AG09309 (cell line): ENCODE measurements around the gene GMNN.

Source experiments
- DNase-seq: peaks from one replicate; pipeline ENCODE4 v3.0.0-alpha.2; 2010; ENCODE audit warnings: low read depth
- H3K4me3 ChIP-seq: 2 replicates; pipeline ENCODE4 v1.5.1; 2011; ENCODE audit warnings: mild to moderate bottlenecking, low read depth, low read length, moderate library complexity; ENCODE audit not compliant: control insufficient read depth
- CTCF ChIP-seq: IDR thresholded peaks from 2 replicates; pipeline ENCODE4 v1.5.1; 2011; ENCODE audit warnings: mild to moderate bottlenecking, low read depth, low read length, inconsistent platforms; ENCODE audit not compliant: insufficient read depth, control insufficient read depth; ENCODE audit errors: missing control alignments

GMNN gene

GRCh38 chr6:24825130-24825630 lies 50.4 kb downstream of the GMNN start:
- no peak for TF ChIP-seq CTCF
- H3K4me3 ChIP-seq = no peak overlapping the region
- DNase-seq = no peak

- TF ChIP-seq CTCF = no peak
- no peak overlapping the region for H3K4me3 ChIP-seq
- no peak for DNase-seq
Observed at GRCh38 chr6:24827162-24827561, 52.4 kb downstream of the GMNN start.

GRCh38 chr6:24827970-24828369 lies 53.2 kb downstream of the GMNN start:
- H3K4me3 ChIP-seq = no peak overlapping the region
- TF ChIP-seq CTCF = no peak

GRCh38 chr6:24829657-24830056 lies 54.9 kb downstream of the GMNN start:
- TF ChIP-seq CTCF = no peak
- H3K4me3 ChIP-seq = no peak overlapping the region

More at GRCh38 chr6:24827970-24828369, 53.2 kb downstream of the GMNN start:
- DNase-seq = no peak

GRCh38 chr6:24831771-24832716 lies 57.3 kb downstream of the GMNN start:
- TF ChIP-seq CTCF = no peak
- peak; percentile 39 for DNase-seq
- no peak overlapping the region for H3K4me3 ChIP-seq

More at GRCh38 chr6:24829657-24830056, 54.9 kb downstream of the GMNN start:
- no peak for DNase-seq

GRCh38 chr6:24832794-24833193 lies 58.1 kb downstream of the GMNN start:
- TF ChIP-seq CTCF = no peak
- no peak overlapping the region for H3K4me3 ChIP-seq
- no peak for DNase-seq
